ENCODE data around the gene XPR1. TPM values are rescaled to one million over a fixed set of nuclear protein-coding genes. Genes with fewer than 3 reads are reported as not detected.

The XPR1 gene
- total RNA-seq, 4 donors from 2014 or later, result 10.0 to 29.7 (median 26.2) TPM

DNA sequence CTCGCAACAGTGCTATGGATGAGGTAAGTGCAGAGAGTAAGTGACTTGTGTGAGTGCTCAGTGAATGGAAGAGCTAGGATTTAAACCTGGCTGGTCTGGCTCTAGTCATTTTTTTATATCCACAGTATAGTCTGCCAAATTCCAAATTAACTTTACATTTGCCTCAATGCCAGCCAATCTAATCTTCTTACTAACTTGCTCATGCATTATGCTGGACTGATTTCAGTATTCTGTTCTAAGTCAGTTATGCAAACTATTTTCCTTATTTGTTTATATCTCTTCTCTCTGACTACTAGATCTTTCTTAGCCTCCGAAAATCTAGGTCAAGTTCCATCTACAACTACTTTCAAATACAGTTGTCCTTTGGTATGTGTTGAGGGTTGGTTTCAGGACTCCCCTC is 133.3 kb downstream of the XPR1 start:
- no peak for DNase-seq
- H3K9me3 ChIP-seq, result no peaks in the 10 kb centered on the region
- H3K27ac ChIP-seq, result no peak overlapping the region
- no peaks in the 10 kb centered on the region for H3K36me3 ChIP-seq
- intact Hi-C loops (cut with DNase I; ENCODE audit: low total_unique reads), result no loop called here
- H3K4me3 ChIP-seq, result no peak overlapping the region
- no peaks in the 10 kb centered on the region for H3K4me1 ChIP-seq
- H3K27me3 ChIP-seq, result no peaks in the 10 kb centered on the region
- TF ChIP-seq, protein P1, sequence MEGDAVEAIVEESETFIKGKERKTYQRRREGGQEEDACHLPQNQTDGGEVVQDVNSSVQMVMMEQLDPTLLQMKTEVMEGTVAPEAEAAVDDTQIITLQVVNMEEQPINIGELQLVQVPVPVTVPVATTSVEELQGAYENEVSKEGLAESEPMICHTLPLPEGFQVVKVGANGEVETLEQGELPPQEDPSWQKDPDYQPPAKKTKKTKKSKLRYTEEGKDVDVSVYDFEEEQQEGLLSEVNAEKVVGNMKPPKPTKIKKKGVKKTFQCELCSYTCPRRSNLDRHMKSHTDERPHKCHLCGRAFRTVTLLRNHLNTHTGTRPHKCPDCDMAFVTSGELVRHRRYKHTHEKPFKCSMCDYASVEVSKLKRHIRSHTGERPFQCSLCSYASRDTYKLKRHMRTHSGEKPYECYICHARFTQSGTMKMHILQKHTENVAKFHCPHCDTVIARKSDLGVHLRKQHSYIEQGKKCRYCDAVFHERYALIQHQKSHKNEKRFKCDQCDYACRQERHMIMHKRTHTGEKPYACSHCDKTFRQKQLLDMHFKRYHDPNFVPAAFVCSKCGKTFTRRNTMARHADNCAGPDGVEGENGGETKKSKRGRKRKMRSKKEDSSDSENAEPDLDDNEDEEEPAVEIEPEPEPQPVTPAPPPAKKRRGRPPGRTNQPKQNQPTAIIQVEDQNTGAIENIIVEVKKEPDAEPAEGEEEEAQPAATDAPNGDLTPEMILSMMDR (IDR thresholded peaks at IDR 0.05), result no peak
- no peak for TF ChIP-seq POLR2A (IDR thresholded peaks at IDR 0.05)

DNA sequence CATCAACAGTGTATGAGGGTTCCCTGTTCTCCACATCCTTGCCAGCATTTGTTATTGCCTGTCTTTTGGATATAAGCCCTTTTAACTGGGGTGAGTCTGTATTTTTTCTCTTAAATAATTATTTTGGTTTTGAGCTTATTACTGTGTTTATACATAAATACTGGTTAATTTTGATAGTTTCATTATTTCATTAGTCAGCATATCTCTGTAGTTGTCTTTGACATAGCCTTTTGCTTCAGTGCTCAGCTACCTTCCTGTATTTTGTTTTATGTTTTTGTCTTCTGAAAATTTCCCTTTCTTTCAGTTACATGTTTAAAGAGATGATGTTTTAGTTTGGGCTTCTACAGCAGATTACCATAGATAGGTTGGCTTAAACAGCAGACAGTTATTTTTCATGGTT is 138.1 kb downstream of the XPR1 start:
- Histone ChIP-seq H3K27ac (no peak overlapping the region), H3K27me3 (no peaks in the 10 kb centered on the region), H3K4me3 (no peak overlapping the region), H3K9me3 (no peaks in the 10 kb centered on the region), H3K4me1 (no peaks in the 10 kb centered on the region), H3K36me3 (no peaks in the 10 kb centered on the region)
- TF ChIP-seq, protein P1 (IDR thresholded peaks at IDR 0.05), result no peak
- no peak for TF ChIP-seq POLR2A (IDR thresholded peaks at IDR 0.05)
- no peak for DNase-seq
- intact Hi-C loops (cut with DNase I; ENCODE audit: low total_unique reads), result no loop called here

DNA sequence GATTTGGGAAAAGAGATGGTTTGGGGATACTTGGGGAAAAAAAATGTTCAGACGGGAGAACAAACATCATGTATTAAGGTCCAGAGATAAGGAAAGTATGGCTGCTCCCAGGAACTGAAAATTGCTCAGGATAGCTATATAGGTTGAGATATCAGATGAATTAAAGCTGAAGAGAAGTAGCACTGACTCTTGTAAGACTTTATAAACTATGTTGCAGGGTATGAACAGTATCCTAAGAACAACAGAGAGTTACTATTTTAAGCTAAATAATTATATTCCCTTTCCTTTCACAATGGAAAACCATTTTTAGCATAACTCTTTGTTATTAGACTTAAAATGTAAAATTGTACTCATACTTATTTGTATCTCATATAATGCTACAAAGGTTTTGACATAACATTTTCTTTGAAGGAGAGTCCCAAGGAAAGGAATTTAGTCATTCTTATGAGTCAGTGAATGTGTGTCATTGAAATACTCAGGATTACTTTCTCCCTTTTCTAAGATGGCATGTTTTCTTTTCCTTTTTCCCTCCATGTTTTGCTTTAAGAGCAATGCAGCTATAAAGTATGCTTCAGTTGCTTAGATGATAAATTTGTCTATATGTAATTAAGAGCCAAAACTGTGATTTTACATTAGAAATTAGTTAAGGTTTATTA is 141.5 kb downstream of the XPR1 start:
- H3K9me3 ChIP-seq, result no peaks in the 10 kb centered on the region
- H3K4me1 ChIP-seq, result no peaks in the 10 kb centered on the region
- no peak overlapping the region for H3K4me3 ChIP-seq
- intact Hi-C loops (cut with DNase I; ENCODE audit: low total_unique reads), result no loop called here
- H3K27me3 ChIP-seq, result no peaks in the 10 kb centered on the region
- no peak for TF ChIP-seq POLR2A (IDR thresholded peaks at IDR 0.05)
- TF ChIP-seq, protein P1 (IDR thresholded peaks at IDR 0.05), result no peak
- no peak overlapping the region for H3K27ac ChIP-seq
- DNase-seq, result no peak
- H3K36me3 ChIP-seq, result no peaks in the 10 kb centered on the region

DNA sequence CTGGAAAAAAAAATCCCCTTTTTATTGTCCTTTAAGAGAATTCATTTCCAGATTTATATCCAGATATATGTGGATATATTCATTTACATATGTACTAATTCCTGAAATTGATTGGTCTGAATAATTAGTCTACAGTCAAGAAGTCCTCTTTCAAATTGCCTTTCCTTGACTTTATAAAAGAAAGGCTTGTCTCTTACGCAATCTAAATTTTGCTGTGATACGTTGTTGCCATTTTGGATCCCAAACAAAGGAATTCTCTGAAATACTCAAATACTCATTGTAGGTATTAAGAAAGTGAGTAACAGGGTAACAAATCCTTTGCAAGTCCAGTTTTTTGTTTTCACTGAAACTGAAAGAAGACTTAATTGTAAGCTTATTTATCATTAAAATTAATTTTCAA is 144.0 kb downstream of the XPR1 start:
- intact Hi-C loops (cut with DNase I; ENCODE audit: low total_unique reads), result no loop called here
- no peak overlapping the region for H3K4me3 ChIP-seq
- H3K27me3 ChIP-seq, result no peaks in the 10 kb centered on the region
- no peak overlapping the region for H3K27ac ChIP-seq
- no peaks in the 10 kb centered on the region for H3K4me1 ChIP-seq
- no peaks in the 10 kb centered on the region for H3K9me3 ChIP-seq
- no peaks in the 10 kb centered on the region for H3K36me3 ChIP-seq
- TF ChIP-seq, protein P1 (IDR thresholded peaks at IDR 0.05), result no peak
- no peak for TF ChIP-seq POLR2A (IDR thresholded peaks at IDR 0.05)
- no peak for DNase-seq

DNA sequence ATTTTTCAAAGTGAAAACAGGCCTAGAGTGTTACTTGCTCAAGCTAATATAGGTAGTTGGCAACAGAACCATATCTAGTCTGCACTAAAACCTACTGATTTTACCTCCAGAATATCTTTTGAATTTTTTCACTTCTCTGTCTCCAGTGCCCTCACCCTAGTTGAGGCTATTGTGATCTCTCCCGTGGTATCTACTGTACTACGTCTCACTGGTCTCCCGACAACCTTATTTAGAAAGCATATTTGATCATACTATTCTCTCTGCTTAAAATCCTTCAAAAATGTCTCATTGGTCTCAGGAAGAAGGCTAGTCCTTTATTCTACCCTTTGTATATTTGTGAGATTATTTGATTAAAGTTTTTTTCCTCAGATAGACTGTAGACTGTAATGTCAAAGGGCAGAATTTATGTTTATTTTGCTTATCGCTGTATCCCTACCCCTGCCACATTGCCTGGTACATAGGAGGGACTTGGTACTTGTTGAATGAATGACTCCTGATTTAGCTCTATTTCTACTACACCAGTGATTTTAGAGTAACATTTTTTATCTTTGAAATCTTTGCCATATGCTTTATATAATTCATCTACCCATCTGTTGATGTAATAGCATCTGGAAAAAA is 145.4 kb downstream of the XPR1 start:
- DNase-seq, result no peak
- intact Hi-C loops (cut with DNase I; ENCODE audit: low total_unique reads), result no loop called here
- Histone ChIP-seq H3K4me1 (no peaks in the 10 kb centered on the region), H3K27me3 (no peaks in the 10 kb centered on the region), H3K9me3 (no peaks in the 10 kb centered on the region), H3K27ac (no peak overlapping the region), H3K36me3 (no peaks in the 10 kb centered on the region), H3K4me3 (no peak overlapping the region)
- TF ChIP-seq POLR2A (IDR thresholded peaks at IDR 0.05), result no peak
- TF ChIP-seq, protein P1 (IDR thresholded peaks at IDR 0.05), result no peak

All from uterus (tissue), 4 donors.